Thymus (tissue), 11 donors: ENCODE data around the gene DBR1. TPM values are rescaled to one million over a fixed set of nuclear protein-coding genes. Genes with fewer than 3 reads are reported as not detected.
A peak's percentile ranks its signal among the peaks of the same experiment; 100 is the strongest.

Source experiments
- DNase-seq, 9 donors: peaks; one replicate each; pipeline ENCODE4 v3.0.0-alpha.2; 2013; ENCODE audit warnings: low spot score in 9 of 9, low read depth in 6 of 9, missing footprints in 1 of 9
- H3K27ac ChIP-seq, 2 donors: one replicate each; pipeline ENCODE4 v1.5.1; 2013; ENCODE audit warnings: control low read depth in 1 of 2, low read depth in 1 of 2, low read length in 1 of 2, mild to moderate bottlenecking in 1 of 2, moderate library complexity in 1 of 2
- H3K27me3 ChIP-seq, 2 donors: one replicate each; pipeline ENCODE4 v1.5.1; 2013; ENCODE audit warnings: low read length in 1 of 2; ENCODE audit not compliant: control insufficient read depth in 2 of 2, insufficient read depth in 1 of 2
- H3K36me3 ChIP-seq, 2 donors: one replicate each; pipeline ENCODE4 v1.5.1; 2013; ENCODE audit warnings: low read length in 1 of 2, mild to moderate bottlenecking in 1 of 2, moderate library complexity in 1 of 2; ENCODE audit not compliant: control insufficient read depth in 2 of 2, insufficient read depth in 2 of 2
- H3K4me1 ChIP-seq, 2 donors: one replicate each; pipeline ENCODE4 v1.5.1; 2013; ENCODE audit warnings: low read length in 2 of 2; ENCODE audit not compliant: control insufficient read depth in 2 of 2, insufficient read depth in 2 of 2
- H3K4me3 ChIP-seq, 2 donors: one replicate each; pipeline ENCODE4 v1.5.1; 2013; ENCODE audit warnings: low read length in 2 of 2, control low read depth in 1 of 2, mild to moderate bottlenecking in 1 of 2
- H3K9me3 ChIP-seq, 2 donors: one replicate each; pipeline ENCODE4 v1.5.1; 2013; ENCODE audit warnings: low read length in 1 of 2, mild to moderate bottlenecking in 1 of 2; ENCODE audit not compliant: control insufficient read depth in 2 of 2, insufficient read depth in 1 of 2
- WGBS: extraction: QIAGEN DNeasy Blood & Tissue Kit; methylation state at CpG from one replicate; pipeline ENCODE4 v1.1.7; 2013; 5-methylcytosine and 5-hydroxymethylcytosine counted together
- polyA plus RNA-seq: library from polyadenylated mRNA; stranded (reverse); fragments of 200-250 nt; gene quantifications from one replicate; pipeline ENCODE4 v1.2.3, GENCODE V29; 2013
- total RNA-seq: library from RNA; stranded (reverse); fragments of 120-200 nt; gene quantifications from one replicate; pipeline ENCODE4 v1.2.4, GENCODE V29; 2013
- donor health status: healthy.

The DBR1 gene
- total and polyA plus RNA-seq, 2 donors: 12.7 to 16.4 TPM

DNA sequence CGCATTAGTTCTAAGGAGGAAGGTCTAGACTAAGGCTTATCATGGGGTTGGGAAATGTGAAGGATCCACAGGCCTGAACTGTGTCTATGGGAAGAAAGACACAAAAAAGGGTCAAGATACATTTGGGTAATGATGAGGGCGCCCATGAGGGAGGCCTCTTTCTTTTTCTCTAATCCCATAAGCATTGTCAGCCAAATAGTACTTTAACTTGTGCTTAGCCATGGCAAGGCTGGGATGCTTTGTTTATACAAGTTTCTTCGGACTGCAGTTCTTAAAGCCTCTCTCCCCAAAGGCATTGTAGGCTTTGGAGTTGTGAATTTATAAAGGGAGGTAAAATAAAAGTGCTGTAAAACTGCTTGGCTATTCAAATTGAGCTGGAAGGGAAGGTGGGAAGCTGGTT is 35.8 kb upstream of the DBR1 start:
- Histone ChIP-seq H3K4me3 (no peak overlapping the region), H3K36me3 (peaks cover 0 to 24% of the 10 kb centered on the region in 2 donors), H3K27me3 (no peaks in the 10 kb centered on the region), H3K27ac (no peak overlapping the region), H3K9me3 (no peaks in the 10 kb centered on the region), H3K4me1 (no peaks in the 10 kb centered on the region)
- WGBS: 95% methylated on average over 3 of the region's 3 CpGs
- DNase-seq: no peak

DNA sequence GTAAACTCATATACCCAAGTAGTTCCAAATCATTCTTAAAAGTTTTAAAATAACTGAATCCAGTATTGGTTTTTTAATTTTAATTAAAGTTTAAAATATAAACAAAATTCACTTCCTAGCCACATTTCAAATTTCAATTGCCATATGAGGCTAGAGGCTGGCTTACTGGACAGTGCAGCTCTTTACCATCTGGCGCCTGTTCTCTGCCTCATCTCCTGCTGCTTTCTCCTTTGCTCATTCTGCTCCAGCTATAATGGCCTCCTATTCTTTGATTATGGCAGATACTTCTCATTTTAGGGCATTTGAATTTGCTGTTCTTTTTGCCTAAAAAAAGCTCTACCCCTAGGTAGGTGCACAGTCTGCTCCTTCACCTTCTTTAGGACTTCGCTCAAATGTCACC is 31.5 kb upstream of the DBR1 start:
- Histone ChIP-seq H3K27me3 (no peaks in the 10 kb centered on the region), H3K27ac (no peak overlapping the region), H3K36me3 (peaks cover 0 to 13% of the 10 kb centered on the region in 2 donors), H3K4me3 (no peak overlapping the region), H3K4me1 (peaks cover 0 to 5% of the 10 kb centered on the region in 2 donors), H3K9me3 (no peaks in the 10 kb centered on the region)
- WGBS: over 99% methylated on average over 2 of the region's 2 CpGs
- DNase-seq: no peak

DNA sequence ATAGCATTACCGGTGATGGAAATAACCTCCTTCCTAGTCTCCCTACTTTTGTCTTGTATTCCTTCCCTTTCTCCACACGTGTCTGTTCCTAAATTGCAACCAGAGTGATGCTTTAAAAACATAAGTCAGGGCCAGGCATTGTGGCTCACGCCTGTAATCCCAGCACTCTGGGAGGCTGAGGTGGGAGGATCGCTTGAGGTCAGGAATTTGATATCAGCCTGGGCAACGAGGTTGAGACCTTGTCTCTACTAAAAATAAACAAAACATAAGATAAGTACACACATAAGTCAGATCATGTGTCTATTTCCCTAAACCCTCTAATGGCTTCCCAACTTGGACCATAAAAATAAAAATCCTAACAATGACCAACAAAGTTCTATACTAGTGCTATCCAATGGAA is 30.8 kb upstream of the DBR1 start:
- Histone ChIP-seq H3K4me3 (no peak overlapping the region), H3K9me3 (no peaks in the 10 kb centered on the region), H3K27ac (no peak overlapping the region), H3K27me3 (no peaks in the 10 kb centered on the region), H3K36me3 (peaks cover 0 to 12% of the 10 kb centered on the region in 2 donors), H3K4me1 (peaks cover 0 to 5% of the 10 kb centered on the region in 2 donors)
- WGBS: 96% methylated on average over 5 of the region's 5 CpGs
- no peak for DNase-seq

DNA sequence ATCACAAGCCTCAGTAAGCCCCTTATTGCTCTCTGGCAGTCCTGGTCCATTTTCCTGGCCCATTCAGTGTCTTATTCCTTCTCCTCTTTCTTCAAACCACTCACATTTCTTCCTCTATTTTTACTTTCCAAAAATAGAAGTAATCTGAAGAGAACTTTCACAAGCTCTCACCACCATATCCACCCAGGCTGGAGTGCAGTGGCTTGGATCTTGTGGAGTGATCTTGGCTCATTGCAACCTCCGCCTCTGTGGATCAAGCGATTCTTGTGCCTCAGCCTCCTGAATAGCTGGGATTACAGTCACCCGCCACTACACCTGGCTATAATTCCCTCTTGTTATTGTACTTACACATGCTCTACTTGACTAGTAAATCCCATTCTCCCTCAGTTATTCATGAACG is 29.2 kb upstream of the DBR1 start:
- Histone ChIP-seq H3K9me3 (no peaks in the 10 kb centered on the region), H3K36me3 (peaks cover 0 to 10% of the 10 kb centered on the region in 2 donors), H3K4me3 (no peak overlapping the region), H3K27ac (no peak overlapping the region), H3K27me3 (no peaks in the 10 kb centered on the region), H3K4me1 (peaks cover 0 to 5% of the 10 kb centered on the region in 2 donors)
- WGBS: 98% methylated on average over 4 of the region's 4 CpGs
- DNase-seq: no peak

GRCh38 chr3:138202945-138203701 is 28.4 kb upstream of the DBR1 start:
- Histone ChIP-seq H3K9me3 (no peaks in the 10 kb centered on the region), H3K4me1 (peaks cover 0 to 5% of the 10 kb centered on the region in 2 donors)
- WGBS: 82% methylated on average over 3 of the region's 3 CpGs

GRCh38 chr3:138200424-138200823 is 25.7 kb upstream of the DBR1 start:
- WGBS: 64% methylated on average over 1 of the region's 1 CpG
- Histone ChIP-seq H3K27me3 (no peaks in the 10 kb centered on the region), H3K4me3 (no peak overlapping the region), H3K4me1 (peaks cover 0 to 5% of the 10 kb centered on the region in 2 donors), H3K27ac (no peak overlapping the region), H3K9me3 (no peaks in the 10 kb centered on the region), H3K36me3 (peaks cover 0 to 5% of the 10 kb centered on the region in 2 donors)
- no peak for DNase-seq

More at GRCh38 chr3:138202945-138203701, 28.4 kb upstream of the DBR1 start:
- H3K27me3 ChIP-seq: no peaks in the 10 kb centered on the region
- H3K4me3 ChIP-seq: no peak overlapping the region
- peak in 2 of 9 donors; percentile 8 to 13 for DNase-seq
- H3K27ac ChIP-seq: no peak overlapping the region
- peaks cover 0 to 10% of the 10 kb centered on the region in 2 donors for H3K36me3 ChIP-seq

DNA sequence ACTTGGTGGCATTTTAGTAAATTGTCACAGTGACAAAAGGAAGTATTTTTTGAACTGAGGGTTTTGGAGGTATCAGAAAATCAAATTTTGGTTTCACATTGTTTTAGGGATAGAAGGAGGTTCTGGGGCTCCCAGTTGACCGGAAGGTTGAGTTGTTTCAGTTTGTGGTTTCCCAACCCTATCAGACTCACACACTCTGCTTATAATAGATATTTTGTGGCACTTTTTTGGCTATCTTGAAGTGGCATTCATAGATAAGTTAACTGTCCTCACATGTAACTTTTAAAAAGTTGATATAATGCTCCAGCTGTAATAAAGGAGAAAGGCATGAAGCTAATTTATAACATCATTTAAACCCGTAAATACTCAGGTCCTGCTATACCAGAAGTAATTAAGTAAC is 25.1 kb upstream of the DBR1 start:
- Histone ChIP-seq H3K4me1 (peaks cover 0 to 5% of the 10 kb centered on the region in 2 donors), H3K9me3 (no peaks in the 10 kb centered on the region)

DNA sequence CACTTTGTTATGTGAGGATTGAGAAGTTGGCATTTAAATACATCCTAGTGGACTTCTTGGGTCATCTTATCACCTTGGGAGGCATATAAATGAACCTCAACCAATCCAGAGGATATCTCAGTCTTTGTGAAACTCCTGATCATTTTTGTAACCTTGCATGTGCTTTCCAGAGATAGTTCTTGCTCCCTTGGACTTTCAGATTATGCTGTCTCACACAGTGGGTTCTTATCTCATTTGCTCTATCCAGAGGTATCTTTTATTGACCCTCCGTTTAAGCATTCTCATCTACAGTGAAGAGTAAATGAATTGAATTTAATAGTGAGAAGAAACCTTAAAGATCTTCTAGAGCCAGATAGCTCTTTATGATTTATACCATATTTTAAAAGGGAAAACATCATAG is 22.8 kb upstream of the DBR1 start:
- Histone ChIP-seq H3K36me3 (peaks cover 2 to 5% of the 10 kb centered on the region in 2 donors), H3K27me3 (no peaks in the 10 kb centered on the region), H3K4me1 (no peaks in the 10 kb centered on the region), H3K27ac (no peak overlapping the region), H3K4me3 (no peak overlapping the region), H3K9me3 (no peaks in the 10 kb centered on the region)
- DNase-seq: no peak
- 99% methylated on average over 1 of the region's 1 CpG for WGBS

More for the DNA sequence above, 25.1 kb upstream of the DBR1 start:
- Histone ChIP-seq H3K4me3 (no peak overlapping the region), H3K36me3 (peaks cover 0 to 5% of the 10 kb centered on the region in 2 donors), H3K27ac (no peak overlapping the region), H3K27me3 (no peaks in the 10 kb centered on the region)
- 45% methylated on average over 2 of the region's 2 CpGs for WGBS
- DNase-seq: no peak

- 96% methylated on average over 5 of the region's 5 CpGs for WGBS
- H3K27me3 ChIP-seq: no peaks in the 10 kb centered on the region
- no peak overlapping the region for H3K27ac ChIP-seq
- peaks cover 2 to 5% of the 10 kb centered on the region in 2 donors for H3K36me3 ChIP-seq
- H3K4me1 ChIP-seq: no peaks in the 10 kb centered on the region
- no peaks in the 10 kb centered on the region for H3K9me3 ChIP-seq
- DNase-seq: peak in 2 of 9 donors; percentile 18 to 24
- H3K4me3 ChIP-seq: no peak overlapping the region
Observed at GRCh38 chr3:138197058-138197457, 22.3 kb upstream of the DBR1 start.
